HepG2 (cell line): ENCODE results near the gene RNF5. TPM values are rescaled to one million over a fixed set of nuclear protein-coding genes. Genes with fewer than 3 reads are reported as not detected.

ENCODE experiments used
- ATAC-seq: fragments of 200-7000 bp; cut with Tn5 transposase; 3 replicates; pipeline ENCODE4 v1.9.1; 2020; ENCODE audit warnings: mild to moderate bottlenecking, moderate library complexity
- BruUV-seq: library from RNA; stranded (reverse); fragments of 400-500 nt; replicated peaks from 2 replicates; lab custom pipeline; 2021; lab: Mats Ljungman, UMichigan
- CTCF ChIA-PET: fragments of 300-600 bp; formaldehyde crosslinking; extraction: SDS; loops from one replicate; lab custom pipeline; 2021; ENCODE audit warnings: low total read pairs, inconsistent platforms, low intra/inter-chr PET ratio; lab: Yijun Ruan, JAX
- POLR2A ChIA-PET: fragments of 350-600 bp; sonication (Branson Sonifier 250); formaldehyde crosslinking; loops from one replicate; lab custom pipeline; 2020; ENCODE audit warnings: antibody characterized with exemption, inconsistent platforms; lab: Yijun Ruan, JAX
- DNase-seq: peaks from one replicate; pipeline ENCODE4 v3.0.0-alpha.2; 2015; ENCODE audit warnings: low spot score
- FAIRE-seq: peaks from 3 replicates; lab custom pipeline; 2011; peaks lifted over from hg19 to GRCh38; lab: Jason Lieb, UNC
- H2AFZ ChIP-seq: one replicate; pipeline ENCODE4 v1.6.1; 2011; ENCODE audit warnings: low read length, inconsistent platforms
- H3K27ac ChIP-seq: fragments of 300-600 bp; 3 replicates; pipeline ENCODE4 v1.8.0; 2011; ENCODE audit warnings: mixed run types, mild to moderate bottlenecking, mixed read lengths, low read length, inconsistent platforms; ENCODE audit not compliant: insufficient read depth; ENCODE audit errors: extremely low read length
- H3K27me3 ChIP-seq, 2 experiments: fragments of 200-600 bp in 1 of 2; 2 replicates in 1 of 2; 3 replicates in 1 of 2; pipeline versions ENCODE4 v1.6.0 to v1.8.0; 2011; ENCODE audit warnings: low read length in 2 of 2, mild to moderate bottlenecking in 2 of 2, moderate library complexity in 2 of 2, inconsistent platforms in 1 of 2; ENCODE audit not compliant: insufficient read depth in 2 of 2, control insufficient read depth in 1 of 2
- H3K36me3 ChIP-seq, 2 experiments: fragments of 200-600 bp in 1 of 2; replicated peaks in 1 of 2; 2 replicates in 1 of 2; 3 replicates in 1 of 2; pipeline versions ENCODE4 v1.5.1 to v1.8.0; 2011; ENCODE audit warnings: low read length in 2 of 2, inconsistent platforms in 1 of 2; ENCODE audit not compliant: insufficient read depth in 2 of 2, control insufficient read depth in 1 of 2
- H3K4me1 ChIP-seq: 2 replicates; pipeline ENCODE4 v1.5.1; 2012; ENCODE audit warnings: low read length, inconsistent platforms; ENCODE audit not compliant: insufficient read depth
- H3K4me2 ChIP-seq: 2 replicates; pipeline ENCODE4 v1.6.0; 2011; ENCODE audit warnings: low read depth, low read length, inconsistent platforms
- H3K4me3 ChIP-seq, 3 experiments: fragments of 200-600 bp in 1 of 3; sonication (generic), shearing (Covaris generic) in 1 of 3; replicated peaks in 1 of 3; 2 replicates each; pipeline ENCODE4 v1.5.1; 2011 to 2016; ENCODE audit warnings: low read length in 3 of 3, inconsistent platforms in 2 of 3, low read depth in 2 of 3, mild to moderate bottlenecking in 2 of 3, control low read depth in 1 of 3, mixed read lengths in 1 of 3; ENCODE audit not compliant: insufficient read depth in 1 of 3
- H3K79me2 ChIP-seq: one replicate; pipeline ENCODE4 v1.6.1; 2011; ENCODE audit warnings: low read length, inconsistent platforms; ENCODE audit not compliant: insufficient read depth
- H3K9ac ChIP-seq: 2 replicates; pipeline ENCODE4 v1.6.0; 2011; ENCODE audit warnings: mild to moderate bottlenecking, low read depth, low read length, inconsistent platforms; ENCODE audit not compliant: insufficient read depth
- H3K9me3 ChIP-seq: 2 replicates; pipeline ENCODE4 v1.5.1; 2012; ENCODE audit warnings: mild to moderate bottlenecking, low read length
- H4K20me1 ChIP-seq: 2 replicates; pipeline ENCODE4 v1.6.0; 2011; ENCODE audit warnings: inconsistent platforms, mild to moderate bottlenecking, low read length, moderate library complexity; ENCODE audit not compliant: insufficient read depth
- ATF1 ChIP-seq: IDR thresholded peaks from 2 replicates; pipeline ENCODE4 v1.6.1; 2016; ENCODE audit warnings: mild to moderate bottlenecking, control low read depth
- CREM ChIP-seq, 2 experiments: sonication (generic) in 1 of 2; formaldehyde crosslinking in 1 of 2; IDR thresholded peaks; 2 replicates each; pipeline versions ENCODE4 v1.4.0 to v1.6.1; 2016 to 2020; ENCODE audit warnings: antibody characterized with exemption in 1 of 2, mild to moderate bottlenecking in 1 of 2, missing genetic modification reagents in 1 of 2
- IRX3 ChIP-seq: sonication (generic); formaldehyde crosslinking; IDR thresholded peaks from 2 replicates; pipeline ENCODE4 v1.8.1; 2023; ENCODE audit warnings: mild to moderate bottlenecking, low read depth, missing genetic modification reagents, borderline replicate concordance
- KDM3A ChIP-seq: IDR thresholded peaks from 2 replicates; pipeline ENCODE4 v1.6.1; 2018; ENCODE audit warnings: low read depth, missing compliant biosample characterization
- MAZ ChIP-seq, 2 experiments: sonication (generic) in 1 of 2; formaldehyde crosslinking in 1 of 2; IDR thresholded peaks; 2 replicates each; pipeline versions ENCODE4 v1.5.0 to v1.6.1; 2012 to 2020; ENCODE audit warnings: low read depth in 2 of 2, mild to moderate bottlenecking in 2 of 2, borderline replicate concordance in 1 of 2, improper control_type of control experiment in 1 of 2, low read length in 1 of 2, missing genetic modification reagents in 1 of 2, moderate library complexity in 1 of 2
- NFATC3 ChIP-seq: sonication (generic); formaldehyde crosslinking; IDR thresholded peaks from 2 replicates; pipeline ENCODE4 v1.5.1; 2020; ENCODE audit warnings: mild to moderate bottlenecking, missing genetic modification reagents
- NR2F1 ChIP-seq, 2 experiments: fragments of 450-650 bp in 1 of 2; formaldehyde crosslinking in 1 of 2; IDR thresholded peaks; 2 replicates each; pipeline versions ENCODE4 v1.5.0 to v1.6.1; 2016 to 2020; ENCODE audit warnings: mild to moderate bottlenecking in 1 of 2, missing compliant biosample characterization in 1 of 2, missing genetic modification reagents in 1 of 2, moderate library complexity in 1 of 2
- PHF21A ChIP-seq: sonication (generic); formaldehyde crosslinking; IDR thresholded peaks from 2 replicates; pipeline ENCODE4 v1.5.0; 2020; ENCODE audit warnings: mild to moderate bottlenecking, missing genetic modification reagents
- SOX13 ChIP-seq, 3 experiments: fragments of 450-650 bp in 1 of 3; sonication (generic) in 1 of 3; formaldehyde crosslinking in 1 of 3; IDR thresholded peaks in 2 of 3; conservative IDR thresholded peaks in 1 of 3; 2 replicates each; pipeline versions ENCODE4 v1.5.0 to v1.6.1; 2016 to 2020; ENCODE audit warnings: antibody characterized with exemption in 1 of 3, mild to moderate bottlenecking in 1 of 3, missing compliant biosample characterization in 1 of 3, missing genetic modification reagents in 1 of 3, moderate library complexity in 1 of 3
- TARDBP ChIP-seq: sonication (generic); formaldehyde crosslinking; IDR thresholded peaks from 2 replicates; pipeline ENCODE4 v1.8.0; 2022; ENCODE audit warnings: mild to moderate bottlenecking, missing genetic modification reagents
- ZBTB20 ChIP-seq: sonication (generic); formaldehyde crosslinking; IDR thresholded peaks from 2 replicates; pipeline ENCODE4 v1.8.1; 2023; ENCODE audit warnings: missing genetic modification reagents, low read depth, mild to moderate bottlenecking, borderline replicate concordance
- ZKSCAN5 ChIP-seq: sonication (generic); formaldehyde crosslinking; IDR thresholded peaks from 2 replicates; pipeline ENCODE4 v1.5.1; 2020; ENCODE audit warnings: mild to moderate bottlenecking, missing genetic modification reagents
- ZNF564 ChIP-seq: sonication (generic); formaldehyde crosslinking; IDR thresholded peaks from 2 replicates; pipeline ENCODE4 v1.8.1; 2023; ENCODE audit warnings: mild to moderate bottlenecking, missing genetic modification reagents
- ZNF598 ChIP-seq: sonication (generic); formaldehyde crosslinking; IDR thresholded peaks from 2 replicates; pipeline ENCODE4 v1.5.1; 2020; ENCODE audit warnings: mild to moderate bottlenecking, missing genetic modification reagents, borderline replicate concordance
- ZNF660 ChIP-seq: sonication (generic); formaldehyde crosslinking; IDR thresholded peaks from 2 replicates; pipeline ENCODE4 v1.5.1; 2020; ENCODE audit warnings: mild to moderate bottlenecking, low read depth, missing genetic modification reagents, borderline replicate concordance
- ZNF891 ChIP-seq: sonication (generic); formaldehyde crosslinking; IDR thresholded peaks from 2 replicates; pipeline ENCODE4 v1.5.0; 2020; ENCODE audit warnings: mild to moderate bottlenecking, missing genetic modification reagents
- WGBS: methylation state at CpG from one replicate; pipeline ENCODE4 v1.1.6; 2017; ENCODE audit warnings: low lambda C conversion rate; 5-methylcytosine and 5-hydroxymethylcytosine counted together
- in situ Hi-C: cut with HindIII; loops from 2 replicates; pipeline ENCODE4 v1.10.0; 2017; ENCODE audit warnings: low pct_unique_long_range_greater_than_20kb; ENCODE audit not compliant: extremely low pct_ligation_motif_present
- intact Hi-C: fragments of 100-400 bp; cut with micrococcal nuclease; formaldehyde crosslinking; loops from one replicate; pipeline ENCODE4 v1.10.0; 2022; ENCODE audit not compliant: unreplicated experiment
- polyA plus RNA-seq, 8 experiments: library from polyadenylated mRNA; depleted of rRNA in 3 of 8; stranded (reverse) in 7 of 8; unstranded in 1 of 8; fragments of >200 nt; fragmentation: Illumina TruSeq in 4 of 8; extraction: Trizol in 4 of 8; gene quantifications; 2 replicates each; pipeline versions ENCODE4 v1.2.1 to v1.2.3, GENCODE V29; 2011 to 2016; ENCODE audit warnings: low read depth in 4 of 8, missing spikeins in 1 of 8, mixed read lengths in 1 of 8; ENCODE audit not compliant: insufficient read depth in 1 of 8
- total RNA-seq, 5 experiments: library from RNA; depleted of rRNA; stranded (reverse); fragments of >200 nt; fragmentation: Illumina TruSeq; extraction: Trizol; gene quantifications; 2 replicates each; pipeline ENCODE4 v1.2.3, GENCODE V29; 2016; ENCODE audit warnings: low read depth in 1 of 5
- TF ChIP-seq, protein P1 (sequence below): sonication (generic); formaldehyde crosslinking; IDR thresholded peaks from 2 replicates; pipeline ENCODE4 v1.5.1; 2020; ENCODE audit warnings: mild to moderate bottlenecking, moderate library complexity, missing genetic modification reagents
- TF ChIP-seq, protein P2 (sequence below), 2 experiments: sonication (generic) in 1 of 2; formaldehyde crosslinking in 1 of 2; IDR thresholded peaks; 2 replicates each; pipeline versions ENCODE4 v1.4.0 to v1.6.1; 2018 to 2020; ENCODE audit warnings: missing genetic modification reagents in 2 of 2, borderline replicate concordance in 1 of 2, low read depth in 1 of 2, mild to moderate bottlenecking in 1 of 2, missing biosample characterization in 1 of 2

The RNF5 gene
- total and polyA plus RNA-seq, 2 of the 13 experiments (the other 11 are each of a cell fraction or from before 2014, with no cell fraction given): 98.0 to 131 TPM

DNA sequence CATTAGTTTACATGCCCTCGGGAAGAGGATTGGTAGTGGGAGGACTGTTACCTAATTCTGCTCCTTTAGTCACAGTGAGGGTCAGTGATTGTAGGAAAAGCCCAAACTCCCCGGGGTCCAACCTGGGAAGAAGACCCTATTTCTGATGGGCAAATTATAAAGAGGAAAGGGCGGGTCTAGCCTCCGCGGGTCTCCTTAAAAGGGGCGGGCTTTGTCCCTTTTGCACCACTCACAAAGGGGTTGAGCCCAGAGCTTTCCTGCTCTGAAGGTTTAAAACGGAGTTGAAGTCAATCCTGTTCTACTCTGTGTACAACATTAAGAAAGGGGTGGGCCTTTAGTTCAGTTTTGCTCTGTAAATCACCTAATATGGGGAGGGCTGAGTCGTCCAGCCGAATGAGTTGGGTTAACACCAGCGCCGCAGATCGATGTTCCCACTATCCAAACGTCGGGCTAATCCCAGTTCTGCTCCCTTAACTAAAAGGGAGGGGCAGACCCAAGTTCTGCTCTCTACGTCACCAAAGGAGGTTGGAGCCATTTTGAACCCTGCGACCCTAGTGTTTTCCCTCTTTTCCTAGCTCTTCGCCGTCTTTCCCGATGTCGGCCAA, 920 bp upstream of the RNF5 start:
- intact Hi-C loops: loop anchor here (2.0 to 5.0 kb wide), 2 partner anchors 58 to 1090 kb away; no protein-coding TSS in a partner anchor
- Histone ChIP-seq H3K4me3 (peak overlapping the region; percentile 96 to 98 (median 98)), H2AFZ (no peak overlapping the region), H3K79me2 (peaks cover 56% of the 10 kb centered on the region), H3K27ac (peak overlapping the region; percentile 97), H3K9me3 (no peaks in the 10 kb centered on the region), H4K20me1 (no peaks in the 10 kb centered on the region), H3K36me3 (peaks cover 15 to 22% of the 10 kb centered on the region in 2 experiments; a peak in 4 of 5 replicates), H3K9ac (peak overlapping the region; percentile 90), H3K27me3 (no peaks in the 10 kb centered on the region; a peak in 1 of 5 replicates), H3K4me1 (peaks cover 60% of the 10 kb centered on the region), H3K4me2 (peak overlapping the region; percentile 98)
- TSS peak; percentile 61 for BruUV-seq
- WGBS: 0% methylated on average over 19 of the region's 20 CpGs
- ATAC-seq (peak; percentile 12), FAIRE-seq (no peak), DNase-seq (no peak)
- ChIA-PET CTCF (interaction anchor here (0.9 kb wide), 1 partner anchor 58 kb away, joined by 3 read pairs; no protein-coding TSS in a partner anchor), POLR2A (interaction anchor here (0.6 to 5.8 kb wide), 23 partner anchors 8 to 1094 kb away, joined by 3 to 127 read pairs (median 5); partner anchors contain the start of genes ATF6B, CFB, FKBPL and GPANK1)
- in situ Hi-C loops: no loop called here
- TF ChIP-seq ZNF891 (CRISPR knock-in tag) (peak; percentile 18; the same call in 1 of the 2 replicates), SOX13 (IDR thresholded peaks at IDR 0.05) (no peak), SOX13 (CRISPR knock-in tag; conservative IDR thresholded peaks at IDR 0.05 in 1 of 2, IDR thresholded peaks at IDR 0.05 in 1 of 2) (0 out of 4 replicates have a peak, but pooled peaks of 1 of the 2 experiments have one; percentile 14), ZBTB20 (CRISPR knock-in tag) (peak; percentile 52; the same call in 1 of the 2 replicates), IRX3 (0 out of 2 replicates have a peak, but pooled peaks have one; percentile 48), KDM3A (peak; percentile 67; the same call in 1 of the 2 replicates), NFATC3 (CRISPR knock-in tag) (no peak), MAZ (IDR thresholded peaks at IDR 0.05; ENCODE audit: borderline replicate concordance, low read depth, low read length) (no peak), MAZ (CRISPR knock-in tag; IDR thresholded peaks at IDR 0.05; ENCODE audit: low read depth) (peak; percentile 85; the same call in 1 of the 2 replicates), CREM (IDR thresholded peaks at IDR 0.05) (peak; percentile 63), CREM (CRISPR knock-in tag; IDR thresholded peaks at IDR 0.05) (no peak), NR2F1 (CRISPR knock-in tag; IDR thresholded peaks at IDR 0.05) (0 out of 4 replicates have a peak, but pooled peaks of 1 of the 2 experiments have one; percentile 37), ZNF598 (CRISPR knock-in tag) (0 out of 2 replicates have a peak, but pooled peaks have one; percentile 16), ZKSCAN5 (no peak), TARDBP (CRISPR knock-in tag) (0 out of 2 replicates have a peak, but pooled peaks have one; percentile 49), PHF21A (no peak), ATF1 (peak; percentile 78; the same call in 1 of the 2 replicates), ZNF660 (no peak), ZNF564 (CRISPR knock-in tag) (no peak)
- TF ChIP-seq, protein P1, sequence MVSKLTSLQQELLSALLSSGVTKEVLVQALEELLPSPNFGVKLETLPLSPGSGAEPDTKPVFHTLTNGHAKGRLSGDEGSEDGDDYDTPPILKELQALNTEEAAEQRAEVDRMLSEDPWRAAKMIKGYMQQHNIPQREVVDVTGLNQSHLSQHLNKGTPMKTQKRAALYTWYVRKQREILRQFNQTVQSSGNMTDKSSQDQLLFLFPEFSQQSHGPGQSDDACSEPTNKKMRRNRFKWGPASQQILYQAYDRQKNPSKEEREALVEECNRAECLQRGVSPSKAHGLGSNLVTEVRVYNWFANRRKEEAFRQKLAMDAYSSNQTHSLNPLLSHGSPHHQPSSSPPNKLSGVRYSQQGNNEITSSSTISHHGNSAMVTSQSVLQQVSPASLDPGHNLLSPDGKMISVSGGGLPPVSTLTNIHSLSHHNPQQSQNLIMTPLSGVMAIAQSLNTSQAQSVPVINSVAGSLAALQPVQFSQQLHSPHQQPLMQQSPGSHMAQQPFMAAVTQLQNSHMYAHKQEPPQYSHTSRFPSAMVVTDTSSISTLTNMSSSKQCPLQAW: peak; percentile 46
- TF ChIP-seq, protein P2, sequence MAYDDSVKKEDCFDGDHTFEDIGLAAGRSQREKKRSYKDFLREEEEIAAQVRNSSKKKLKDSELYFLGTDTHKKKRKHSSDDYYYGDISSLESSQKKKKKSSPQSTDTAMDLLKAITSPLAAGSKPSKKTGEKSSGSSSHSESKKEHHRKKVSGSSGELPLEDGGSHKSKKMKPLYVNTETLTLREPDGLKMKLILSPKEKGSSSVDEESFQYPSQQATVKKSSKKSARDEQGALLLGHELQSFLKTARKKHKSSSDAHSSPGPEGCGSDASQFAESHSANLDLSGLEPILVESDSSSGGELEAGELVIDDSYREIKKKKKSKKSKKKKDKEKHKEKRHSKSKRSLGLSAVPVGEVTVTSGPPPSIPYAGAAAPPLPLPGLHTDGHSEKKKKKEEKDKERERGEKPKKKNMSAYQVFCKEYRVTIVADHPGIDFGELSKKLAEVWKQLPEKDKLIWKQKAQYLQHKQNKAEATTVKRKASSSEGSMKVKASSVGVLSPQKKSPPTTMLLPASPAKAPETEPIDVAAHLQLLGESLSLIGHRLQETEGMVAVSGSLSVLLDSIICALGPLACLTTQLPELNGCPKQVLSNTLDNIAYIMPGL (CRISPR knock-in tag; IDR thresholded peaks at IDR 0.05; ENCODE audit: borderline replicate concordance in 1 of 2, low read depth in 1 of 2): peak; percentile 11 to 51; a peak in 2 of 4 replicates
